ENCODE results near the gene DHPS.
A peak's percentile ranks its signal among the peaks of the same experiment; 100 is the strongest.
"Not testable (repeated sequence)": the region's sequence is repeated elsewhere in the genome, so short reads cannot be mapped to it uniquely, and the experiment has no call there.

The DHPS gene

DNA sequence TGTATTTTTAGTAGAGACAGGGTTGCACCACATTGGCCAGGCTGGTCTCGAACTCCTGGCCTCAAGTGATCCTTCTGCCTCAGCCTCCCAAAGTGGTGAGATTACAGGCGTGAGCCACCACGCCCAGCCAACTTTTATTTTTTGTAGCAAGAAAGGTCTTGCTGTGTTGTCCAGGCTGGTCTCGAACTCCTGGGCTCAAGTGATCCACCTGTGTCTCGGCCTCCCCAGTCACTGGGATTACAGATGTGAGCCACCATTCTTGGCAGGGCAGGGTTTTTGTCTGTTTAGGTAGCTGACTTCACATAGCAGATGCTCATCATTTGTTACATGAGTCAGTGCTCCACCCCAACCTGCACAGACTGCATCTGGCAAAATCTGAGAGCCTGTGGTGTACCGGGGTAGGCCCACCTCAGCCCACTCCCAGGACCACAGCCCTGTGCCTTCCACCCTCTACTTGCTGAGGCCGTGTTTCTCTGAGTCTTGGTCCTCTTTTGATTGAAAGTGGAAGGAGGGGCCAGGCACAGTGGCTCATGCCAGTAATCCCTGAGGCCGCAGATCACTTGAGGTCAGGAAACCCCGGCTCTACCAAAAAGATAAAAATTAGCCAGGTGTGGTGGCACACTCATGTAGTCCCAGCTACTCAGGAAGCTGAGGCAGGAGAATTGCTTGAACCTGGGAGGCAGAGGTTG lies 46.2 kb upstream of the DHPS start:
- H3K4me1 ChIP-seq (ENCODE audit: control insufficient read depth, low read length) = peaks cover 78% of the 10 kb centered on the region
- no peaks in the 10 kb centered on the region for H3K27me3 ChIP-seq (ENCODE audit: control insufficient read depth, low read length)
- peak overlapping the region; percentile 43; the same call in 1 of the 2 replicates for H3K4me2 ChIP-seq (ENCODE audit: low read length)
- H3K4me3 ChIP-seq (ENCODE audit: low read length) = no peak overlapping the region
- no peaks in the 10 kb centered on the region for H3K9me2 ChIP-seq (replicated peaks; ENCODE audit: control insufficient read depth, low read length)
- H3K9me3 ChIP-seq (ENCODE audit: control insufficient read depth, insufficient read depth, low read length) = no peaks in the 10 kb centered on the region
- H3K27ac ChIP-seq (ENCODE audit: low read depth, low read length) = peak overlapping the region; percentile 79
- H3K36me3 ChIP-seq (ENCODE audit: control insufficient read depth, low read length) = peaks cover 66% of the 10 kb centered on the region
- peaks cover 24% of the 10 kb centered on the region for H3F3A ChIP-seq (ENCODE audit: control insufficient read depth, insufficient read depth)
- peaks cover 70% of the 10 kb centered on the region for H3K79me2 ChIP-seq (ENCODE audit: control insufficient read depth, low read length)
- H4K20me1 ChIP-seq (ENCODE audit: control insufficient read depth, insufficient read depth, low read depth, low read length) = peaks cover 12% of the 10 kb centered on the region
- TF ChIP-seq, protein P1, sequence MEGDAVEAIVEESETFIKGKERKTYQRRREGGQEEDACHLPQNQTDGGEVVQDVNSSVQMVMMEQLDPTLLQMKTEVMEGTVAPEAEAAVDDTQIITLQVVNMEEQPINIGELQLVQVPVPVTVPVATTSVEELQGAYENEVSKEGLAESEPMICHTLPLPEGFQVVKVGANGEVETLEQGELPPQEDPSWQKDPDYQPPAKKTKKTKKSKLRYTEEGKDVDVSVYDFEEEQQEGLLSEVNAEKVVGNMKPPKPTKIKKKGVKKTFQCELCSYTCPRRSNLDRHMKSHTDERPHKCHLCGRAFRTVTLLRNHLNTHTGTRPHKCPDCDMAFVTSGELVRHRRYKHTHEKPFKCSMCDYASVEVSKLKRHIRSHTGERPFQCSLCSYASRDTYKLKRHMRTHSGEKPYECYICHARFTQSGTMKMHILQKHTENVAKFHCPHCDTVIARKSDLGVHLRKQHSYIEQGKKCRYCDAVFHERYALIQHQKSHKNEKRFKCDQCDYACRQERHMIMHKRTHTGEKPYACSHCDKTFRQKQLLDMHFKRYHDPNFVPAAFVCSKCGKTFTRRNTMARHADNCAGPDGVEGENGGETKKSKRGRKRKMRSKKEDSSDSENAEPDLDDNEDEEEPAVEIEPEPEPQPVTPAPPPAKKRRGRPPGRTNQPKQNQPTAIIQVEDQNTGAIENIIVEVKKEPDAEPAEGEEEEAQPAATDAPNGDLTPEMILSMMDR (IDR thresholded peaks at IDR 0.05; ENCODE audit: low read depth, low read length, poor library complexity, severe bottlenecking) = no peak
- TF ChIP-seq EZH2phosphoT487 (IDR thresholded peaks at IDR 0.05; ENCODE audit: borderline replicate concordance, low read length) = no peak

DNA sequence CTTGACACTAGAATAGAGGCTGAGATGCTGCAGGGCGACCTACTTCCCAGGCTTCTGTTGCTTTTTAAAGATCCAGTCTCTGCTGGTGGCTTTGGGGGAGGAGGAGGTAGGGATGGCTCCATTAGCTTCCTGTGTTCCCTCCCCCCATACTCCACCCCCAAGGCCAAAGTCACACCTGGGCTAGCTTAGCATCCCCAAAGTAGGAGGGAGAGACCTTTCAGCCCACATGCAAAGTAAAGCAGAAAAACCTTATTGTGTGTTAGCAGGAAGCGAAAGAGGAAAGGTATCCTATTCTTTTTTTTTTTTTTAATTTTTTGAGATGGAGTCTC lies 45.3 kb upstream of the DHPS start:
- Histone ChIP-seq H3K9me2 (replicated peaks; ENCODE audit: control insufficient read depth, low read length) (no peaks in the 10 kb centered on the region), H3F3A (ENCODE audit: control insufficient read depth, insufficient read depth) (peaks cover 24% of the 10 kb centered on the region), H3K27ac (ENCODE audit: low read depth, low read length) (peak overlapping the region; percentile 79), H3K79me2 (ENCODE audit: control insufficient read depth, low read length) (peaks cover 68% of the 10 kb centered on the region), H3K9me3 (ENCODE audit: control insufficient read depth, insufficient read depth, low read length) (no peaks in the 10 kb centered on the region), H3K27me3 (ENCODE audit: control insufficient read depth, low read length) (no peaks in the 10 kb centered on the region), H3K4me2 (ENCODE audit: low read length) (peak overlapping the region; percentile 43), H3K36me3 (ENCODE audit: control insufficient read depth, low read length) (peaks cover 59% of the 10 kb centered on the region), H3K4me3 (ENCODE audit: low read length) (peak overlapping the region; percentile 17; the same call in 1 of the 2 replicates), H3K4me1 (ENCODE audit: control insufficient read depth, low read length) (peaks cover 69% of the 10 kb centered on the region), H4K20me1 (ENCODE audit: control insufficient read depth, insufficient read depth, low read depth, low read length) (peaks cover 5% of the 10 kb centered on the region; the same call in 1 of the 2 replicates)
- TF ChIP-seq, protein P1 (IDR thresholded peaks at IDR 0.05; ENCODE audit: low read depth, low read length, poor library complexity, severe bottlenecking) = no peak
- TF ChIP-seq EZH2phosphoT487 (IDR thresholded peaks at IDR 0.05; ENCODE audit: borderline replicate concordance, low read length) = no peak

- peaks cover 62% of the 10 kb centered on the region for H3K4me1 ChIP-seq (ENCODE audit: control insufficient read depth, low read length)
- H3K4me3 ChIP-seq (ENCODE audit: low read length); H3K9me3 ChIP-seq (ENCODE audit: control insufficient read depth, insufficient read depth, low read length); H3K4me2 ChIP-seq (ENCODE audit: low read length); H4K20me1 ChIP-seq (ENCODE audit: control insufficient read depth, insufficient read depth, low read depth, low read length); H3K9me2 ChIP-seq (replicated peaks; ENCODE audit: control insufficient read depth, low read length); H3K27ac ChIP-seq (ENCODE audit: low read depth, low read length); H3K27me3 ChIP-seq (ENCODE audit: control insufficient read depth, low read length): not testable (repeated sequence)
- peaks cover 24% of the 10 kb centered on the region for H3F3A ChIP-seq (ENCODE audit: control insufficient read depth, insufficient read depth)
- H3K36me3 ChIP-seq (ENCODE audit: control insufficient read depth, low read length) = peaks cover 60% of the 10 kb centered on the region
- peaks cover 68% of the 10 kb centered on the region for H3K79me2 ChIP-seq (ENCODE audit: control insufficient read depth, low read length)
These were observed 43.9 kb upstream of the DHPS start for GRCh38 chr19:12725612-12726011.

DNA sequence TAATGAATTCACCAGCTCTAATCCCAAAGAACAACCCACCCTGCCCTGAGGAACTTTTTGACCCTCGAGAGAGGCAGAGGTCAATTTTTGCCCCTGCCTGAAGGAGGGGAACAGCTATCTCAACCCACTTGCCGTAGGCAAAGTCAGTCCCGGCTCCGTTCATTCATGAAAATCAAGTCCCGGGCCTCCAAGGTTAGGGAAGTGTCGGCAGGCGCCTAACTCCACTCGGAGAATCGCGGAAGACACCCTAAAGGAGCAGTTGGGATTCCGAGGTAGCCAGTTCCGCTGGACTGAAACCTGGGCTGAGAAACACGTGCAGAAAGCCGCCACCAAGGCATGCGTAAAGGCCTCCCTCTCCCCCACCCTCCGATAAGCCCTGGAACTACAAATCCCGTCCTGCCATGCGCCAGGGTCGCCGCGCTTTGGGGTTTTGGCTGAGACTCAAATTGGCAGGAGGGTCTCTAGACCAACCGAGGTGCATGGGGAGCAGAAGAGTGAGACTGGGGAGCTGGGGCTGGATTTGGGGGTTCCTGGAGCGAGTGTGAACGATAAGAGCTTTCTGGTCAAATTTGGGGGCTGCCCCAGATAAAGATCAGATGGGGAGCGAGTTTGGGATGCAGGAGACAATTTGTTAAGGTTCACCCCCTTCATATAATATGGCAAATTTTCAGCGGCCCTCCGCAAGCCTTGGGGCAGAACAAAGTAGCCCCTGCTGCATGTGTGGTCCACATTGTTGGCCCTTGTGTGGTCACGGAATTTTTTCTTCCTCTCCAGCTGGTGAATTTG lies 42.2 kb upstream of the DHPS start, which contains the start of gene TNPO2:
Gene TNPO2 (minus strand): TSS at position 292 of the 786 bp plus-strand sequence. CDS start 2,955 bp downstream, outside the sequence.
- peaks cover 58% of the 10 kb centered on the region for H3K36me3 ChIP-seq (ENCODE audit: control insufficient read depth, low read length)
- H3K9me3 ChIP-seq (ENCODE audit: control insufficient read depth, insufficient read depth, low read length) = no peaks in the 10 kb centered on the region
- peak within 1 kb of the TSS; percentile 96 for H3K4me3 ChIP-seq (ENCODE audit: low read length)
- H3K4me1 ChIP-seq (ENCODE audit: control insufficient read depth, low read length) = peaks cover 51% of the 10 kb centered on the region
- H3K27ac ChIP-seq (ENCODE audit: low read depth, low read length) = peak within 1 kb of the TSS; percentile 78
- peaks cover 6% of the 10 kb centered on the region; the same call in 1 of the 2 replicates for H4K20me1 ChIP-seq (ENCODE audit: control insufficient read depth, insufficient read depth, low read depth, low read length)
- H3K79me2 ChIP-seq (ENCODE audit: control insufficient read depth, low read length) = peaks cover 68% of the 10 kb centered on the region
- no peaks in the 10 kb centered on the region for H3K27me3 ChIP-seq (ENCODE audit: control insufficient read depth, low read length)
- peaks cover 17% of the 10 kb centered on the region for H3F3A ChIP-seq (ENCODE audit: control insufficient read depth, insufficient read depth)
- peak within 1 kb of the TSS; percentile 83 for H3K4me2 ChIP-seq (ENCODE audit: low read length)
- no peaks in the 10 kb centered on the region for H3K9me2 ChIP-seq (replicated peaks; ENCODE audit: control insufficient read depth, low read length)
- no peak for TF ChIP-seq EZH2phosphoT487 (IDR thresholded peaks at IDR 0.05; ENCODE audit: borderline replicate concordance, low read length)

Measured in DOHH2 (cell line).